Chondrocyte (in vitro differentiated cells): ENCODE data around the gene ACE. TPM values are rescaled to one million over a fixed set of nuclear protein-coding genes. Genes with fewer than 3 reads are reported as not detected.

Experiments
- DNase-seq: peaks from one replicate; pipeline ENCODE4 v3.0.0; 2021; ENCODE audit warnings: mixed read lengths, low spot score
- H3K27ac Mint-ChIP-seq: one replicate; pipeline ENCODE4 v1.8.0; 2021; ENCODE audit warnings: mild to moderate bottlenecking, moderate library complexity, mixed read lengths; ENCODE audit not compliant: unreplicated experiment
- H3K27me3 Mint-ChIP-seq: 2 replicates; pipeline ENCODE4 v1.8.0; 2021; ENCODE audit warnings: low read depth, mixed read lengths
- H3K36me3 Mint-ChIP-seq: 2 replicates; pipeline ENCODE4 v1.8.0; 2021; ENCODE audit warnings: low read depth, mixed read lengths
- H3K4me1 Mint-ChIP-seq: 2 replicates; pipeline ENCODE4 v1.8.0; 2021; ENCODE audit warnings: low read depth, mild to moderate bottlenecking, mixed read lengths
- H3K4me3 Mint-ChIP-seq: one replicate; pipeline ENCODE4 v1.8.0; 2021; ENCODE audit warnings: mild to moderate bottlenecking, moderate library complexity, mixed read lengths; ENCODE audit not compliant: unreplicated experiment
- H3K9me3 Mint-ChIP-seq: 2 replicates; pipeline ENCODE4 v1.8.0; 2021; ENCODE audit warnings: low read depth, mixed read lengths
- CTCF ChIP-seq: fragments of 200-600 bp; sonication (generic); IDR thresholded peaks from 2 replicates; pipeline ENCODE4 v1.5.0; 2021; ENCODE audit warnings: antibody characterized with exemption, mild to moderate bottlenecking, moderate library complexity
- total RNA-seq: library from RNA; stranded (reverse); gene quantifications from 3 replicates; pipeline ENCODE4 v1.2.1, GENCODE V29; 2021

The ACE gene
- total RNA-seq, 1 donor from 2014 or later: 0.52 TPM

DNA sequence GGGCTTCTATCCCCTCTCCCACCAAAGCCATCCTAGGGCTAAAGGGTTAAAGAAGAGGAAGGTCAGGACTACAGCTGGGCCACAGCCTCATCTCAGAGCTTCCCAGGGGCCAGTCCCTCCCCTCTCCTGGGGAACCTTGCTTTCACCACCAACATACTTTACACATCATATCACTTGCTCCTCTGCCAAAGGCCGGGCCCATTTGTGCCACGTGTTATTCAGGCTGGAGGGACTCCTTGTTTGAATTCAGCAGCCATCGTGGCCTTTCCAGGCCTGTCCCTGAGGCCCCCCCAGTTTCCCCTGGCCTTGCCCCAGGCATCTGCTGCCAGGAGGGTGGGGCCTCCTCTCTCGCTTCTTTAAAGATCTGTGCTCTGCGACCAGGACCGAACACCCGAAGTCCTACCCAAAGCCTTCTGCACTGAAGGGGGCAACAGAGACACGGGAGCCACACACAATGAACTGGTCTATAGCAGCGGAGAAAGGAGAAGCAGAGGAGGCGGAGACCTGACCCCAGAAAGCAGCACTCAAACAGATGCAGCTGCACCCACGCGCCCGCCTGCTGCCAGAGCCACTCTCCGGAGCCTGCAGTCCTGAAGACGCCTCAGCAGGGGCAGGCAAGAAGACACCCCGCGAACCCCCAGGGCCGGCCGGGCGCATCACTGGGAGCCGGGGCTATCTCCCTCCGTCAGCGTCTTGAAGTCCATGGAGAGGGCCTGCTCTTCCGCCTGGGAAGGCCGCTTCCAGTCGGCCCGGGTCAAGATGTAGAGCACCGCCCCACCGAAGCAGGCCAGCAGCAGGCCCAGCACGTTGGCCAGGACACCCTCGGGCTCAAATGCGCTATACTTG, 42.9 kb upstream of the ACE start:
- peaks cover 2% of the 10 kb centered on the region for H3K36me3 Mint-ChIP-seq
- no peak for TF ChIP-seq CTCF
- peaks cover 24% of the 10 kb centered on the region for H3K4me1 Mint-ChIP-seq
- no peak overlapping the region for H3K4me3 Mint-ChIP-seq
- peak overlapping the region; percentile 91 for H3K27ac Mint-ChIP-seq
- H3K9me3 Mint-ChIP-seq: no peaks in the 10 kb centered on the region
- no peaks in the 10 kb centered on the region for H3K27me3 Mint-ChIP-seq
- peak; percentile 87 for DNase-seq

DNA sequence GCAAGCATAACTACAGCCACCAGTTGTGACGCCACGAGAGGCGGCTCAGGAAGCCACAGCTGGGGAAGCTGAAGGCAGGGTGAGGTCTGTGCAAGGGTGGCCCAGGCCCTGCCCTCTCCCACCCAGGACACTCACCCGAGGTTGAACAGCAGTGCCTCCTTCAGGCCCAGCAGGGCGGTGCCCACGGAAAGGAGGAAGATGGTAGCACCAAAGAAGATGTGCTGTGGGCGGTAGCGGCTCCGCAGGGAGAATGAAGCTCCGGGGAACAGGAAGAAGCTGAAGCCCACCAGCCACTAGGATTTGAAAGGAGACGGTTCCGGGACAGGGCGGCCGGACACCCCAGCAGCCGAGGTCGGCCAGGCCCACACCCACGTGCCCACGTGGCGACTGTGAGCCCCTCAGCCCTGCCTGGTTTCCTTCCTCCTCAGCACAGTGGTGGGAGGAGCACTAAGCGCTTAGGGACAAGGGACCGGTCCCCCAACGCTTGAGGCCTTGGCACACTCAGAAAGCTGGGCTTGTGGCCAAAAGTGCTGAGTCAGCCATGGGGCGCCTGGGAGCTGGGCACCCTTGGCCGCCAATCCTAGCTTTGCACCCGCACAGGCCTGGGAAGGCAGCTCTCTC, 41.8 kb upstream of the ACE start:
- H3K4me3 Mint-ChIP-seq: no peak overlapping the region
- H3K9me3 Mint-ChIP-seq: no peaks in the 10 kb centered on the region
- no peak overlapping the region for H3K27ac Mint-ChIP-seq
- H3K36me3 Mint-ChIP-seq: peaks cover 2% of the 10 kb centered on the region
- DNase-seq: peak; percentile 81
- H3K27me3 Mint-ChIP-seq: no peaks in the 10 kb centered on the region
- TF ChIP-seq CTCF: peak; percentile 38
- H3K4me1 Mint-ChIP-seq: peaks cover 29% of the 10 kb centered on the region

DNA sequence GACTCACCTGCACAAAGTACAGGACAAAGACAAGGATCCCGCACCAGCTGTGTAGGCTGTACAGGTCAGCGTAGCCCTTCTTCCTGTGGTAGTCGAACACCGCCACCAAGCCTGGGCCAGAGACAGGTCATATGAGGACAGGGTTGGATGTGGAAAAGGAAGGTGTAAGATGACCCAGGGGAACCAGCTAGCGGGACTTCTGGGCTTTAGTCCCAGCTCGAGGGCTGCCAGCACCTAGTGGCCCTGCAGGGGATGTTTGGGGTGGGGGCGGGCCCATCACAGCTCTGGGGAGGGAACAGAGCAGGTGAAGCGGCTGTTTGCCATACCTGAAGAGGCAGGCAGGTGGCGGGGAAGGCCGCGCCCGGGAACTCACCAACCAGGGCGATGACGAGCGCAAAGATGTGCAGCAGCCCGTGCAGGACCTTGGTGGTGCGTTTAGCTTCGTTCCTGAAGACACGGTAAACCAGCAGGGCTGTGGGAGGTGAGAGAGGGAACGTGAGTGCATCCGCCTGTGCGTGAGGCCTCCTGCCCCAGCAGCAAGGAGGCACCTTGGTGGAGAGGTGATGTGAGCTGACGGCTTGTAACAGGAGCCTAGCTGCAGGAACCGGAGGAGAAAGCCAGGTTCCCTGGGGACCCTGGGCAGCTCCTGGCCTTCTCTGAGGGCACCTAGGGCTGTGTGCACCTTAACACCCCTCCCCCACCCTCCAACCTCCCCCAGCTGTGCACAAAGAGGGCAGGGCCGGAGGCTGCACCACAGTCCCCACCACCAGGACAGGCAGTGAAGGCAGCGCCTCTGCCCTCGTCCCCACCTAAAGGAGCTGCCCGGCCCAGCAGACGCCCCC, 41.0 kb upstream of the ACE start:
- peak; percentile 84 for DNase-seq
- H3K36me3 Mint-ChIP-seq: no peaks in the 10 kb centered on the region
- TF ChIP-seq CTCF: no peak
- peaks cover 30% of the 10 kb centered on the region for H3K4me1 Mint-ChIP-seq
- H3K9me3 Mint-ChIP-seq: no peaks in the 10 kb centered on the region
- H3K4me3 Mint-ChIP-seq: no peak overlapping the region
- no peaks in the 10 kb centered on the region for H3K27me3 Mint-ChIP-seq
- peak overlapping the region; percentile 41 for H3K27ac Mint-ChIP-seq

DNA sequence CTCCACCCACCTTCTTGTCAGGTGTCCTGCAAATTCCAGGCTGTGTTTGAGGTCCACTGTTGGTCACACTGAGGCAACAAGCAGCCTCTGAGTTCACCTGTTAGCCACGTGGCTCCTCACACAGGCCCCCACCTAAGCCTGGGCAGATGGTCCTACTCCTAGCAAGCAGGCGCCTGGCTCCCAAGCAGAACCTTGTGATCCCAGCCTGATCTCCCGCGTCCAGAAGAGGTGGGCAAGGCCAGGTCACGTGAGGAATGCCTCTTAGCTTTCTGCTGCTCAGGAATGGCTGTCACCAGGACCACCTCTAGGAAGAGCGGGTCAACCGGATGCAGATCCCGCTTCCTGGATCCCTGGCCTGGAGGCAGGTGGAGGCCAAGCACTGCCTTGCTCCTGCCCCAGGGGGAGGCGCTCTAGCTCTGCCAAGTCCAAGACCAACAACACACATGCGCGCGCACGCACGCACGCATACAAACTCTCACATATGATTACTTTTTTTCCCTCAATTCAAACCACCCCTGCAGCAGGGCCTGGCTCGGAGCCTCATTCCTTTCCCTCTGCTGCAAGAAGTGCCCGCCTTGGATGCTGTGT, 40.2 kb upstream of the ACE start:
- peak; percentile 79 for DNase-seq
- Mint-ChIP-seq H3K27ac (no peak overlapping the region), H3K9me3 (no peaks in the 10 kb centered on the region), H3K4me3 (no peak overlapping the region), H3K4me1 (peaks cover 30% of the 10 kb centered on the region), H3K27me3 (no peaks in the 10 kb centered on the region), H3K36me3 (no peaks in the 10 kb centered on the region)
- TF ChIP-seq CTCF: peak; percentile 40
